Measurements from ENCODE around the gene CTBP1. TPM values are rescaled to one million over a fixed set of nuclear protein-coding genes. Genes with fewer than 3 reads are reported as not detected.

The CTBP1 gene
- total RNA-seq, 1 donor from 2014 or later = 362 TPM

DNA sequence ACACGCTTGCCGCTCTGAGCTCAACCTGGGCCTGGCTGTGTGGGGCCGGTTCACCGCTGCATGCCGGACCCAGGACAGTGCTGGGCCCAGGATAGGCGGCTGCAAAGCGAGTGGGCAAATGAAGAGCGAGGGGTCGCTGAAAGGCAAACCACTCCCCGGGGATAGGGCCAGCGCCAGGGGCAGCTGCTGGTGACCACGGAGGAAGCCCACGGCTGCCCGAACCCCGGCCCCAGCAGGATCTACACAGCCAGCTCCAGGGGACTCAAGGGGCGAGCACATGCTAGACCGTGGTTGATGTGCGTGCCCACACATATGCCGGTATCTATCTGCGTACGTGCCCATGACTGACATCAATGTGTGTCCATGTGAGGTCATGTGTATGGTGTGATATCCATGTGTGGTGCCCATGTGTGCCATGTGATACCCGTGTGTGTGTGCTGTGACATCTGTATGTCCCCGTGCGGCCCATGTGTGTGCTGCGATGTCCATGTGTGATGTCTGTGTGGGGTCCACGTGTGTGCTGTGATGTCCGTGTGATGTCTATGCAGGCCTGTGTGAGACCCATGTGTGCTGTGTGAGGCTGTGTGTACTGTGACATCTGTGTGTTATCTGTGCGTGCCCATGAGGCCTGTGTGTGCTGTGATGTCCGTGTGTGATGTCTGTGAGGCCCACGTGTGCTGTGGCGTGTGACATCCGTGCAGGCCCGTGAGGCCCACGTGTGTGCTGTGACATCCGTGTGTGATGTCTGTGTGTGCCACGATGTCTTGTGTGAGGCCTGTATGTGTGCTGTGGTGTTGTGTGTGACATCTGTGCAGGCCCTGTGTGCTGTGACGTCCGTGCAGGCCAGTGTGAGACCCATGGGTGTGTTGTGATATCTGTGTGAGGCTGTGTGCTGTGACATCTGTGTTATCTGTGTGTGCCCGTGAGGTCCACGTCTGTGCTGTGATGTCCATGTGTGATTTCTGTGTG lies 24.8 kb downstream of the CTBP1 start:
- no peak for DNase-seq (ENCODE audit: low read depth)

DNA sequence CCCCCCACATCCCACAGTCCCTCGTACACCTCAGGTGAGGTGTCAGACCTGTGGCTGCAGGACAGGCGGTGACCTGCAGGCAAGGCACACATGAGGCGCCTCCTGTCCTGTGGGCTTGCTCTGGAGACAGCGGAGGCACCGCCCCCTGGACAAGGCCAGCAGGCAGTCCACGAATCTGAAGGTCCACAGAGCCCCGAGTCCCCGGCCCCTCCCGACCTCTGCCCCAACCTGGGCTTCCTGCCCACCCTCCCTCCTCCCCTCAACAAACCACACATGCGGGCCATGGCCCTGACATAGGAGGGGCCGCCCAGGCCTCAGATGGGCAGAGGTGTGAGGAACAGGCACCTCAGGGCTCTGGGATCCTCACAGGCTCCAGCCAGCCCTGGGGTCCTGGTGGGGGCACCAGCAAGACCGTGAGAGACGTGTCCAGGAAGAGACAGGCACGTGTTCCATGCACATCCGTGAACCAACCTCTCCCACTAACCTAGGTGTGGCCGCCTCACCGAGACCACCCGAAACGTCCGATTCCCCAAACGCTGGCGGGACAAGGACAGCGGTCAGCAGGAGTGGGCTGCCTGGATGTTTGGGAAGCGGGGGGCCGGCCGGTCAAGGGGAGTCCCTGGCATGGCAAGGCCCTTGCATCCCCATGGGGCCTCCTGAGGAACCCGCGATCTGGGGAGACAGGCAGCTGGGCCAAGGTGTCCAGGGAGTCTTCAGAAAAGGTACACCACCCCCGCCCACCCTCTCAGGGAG lies 25.8 kb downstream of the CTBP1 start:
- no peak for DNase-seq (ENCODE audit: low read depth)

DNA sequence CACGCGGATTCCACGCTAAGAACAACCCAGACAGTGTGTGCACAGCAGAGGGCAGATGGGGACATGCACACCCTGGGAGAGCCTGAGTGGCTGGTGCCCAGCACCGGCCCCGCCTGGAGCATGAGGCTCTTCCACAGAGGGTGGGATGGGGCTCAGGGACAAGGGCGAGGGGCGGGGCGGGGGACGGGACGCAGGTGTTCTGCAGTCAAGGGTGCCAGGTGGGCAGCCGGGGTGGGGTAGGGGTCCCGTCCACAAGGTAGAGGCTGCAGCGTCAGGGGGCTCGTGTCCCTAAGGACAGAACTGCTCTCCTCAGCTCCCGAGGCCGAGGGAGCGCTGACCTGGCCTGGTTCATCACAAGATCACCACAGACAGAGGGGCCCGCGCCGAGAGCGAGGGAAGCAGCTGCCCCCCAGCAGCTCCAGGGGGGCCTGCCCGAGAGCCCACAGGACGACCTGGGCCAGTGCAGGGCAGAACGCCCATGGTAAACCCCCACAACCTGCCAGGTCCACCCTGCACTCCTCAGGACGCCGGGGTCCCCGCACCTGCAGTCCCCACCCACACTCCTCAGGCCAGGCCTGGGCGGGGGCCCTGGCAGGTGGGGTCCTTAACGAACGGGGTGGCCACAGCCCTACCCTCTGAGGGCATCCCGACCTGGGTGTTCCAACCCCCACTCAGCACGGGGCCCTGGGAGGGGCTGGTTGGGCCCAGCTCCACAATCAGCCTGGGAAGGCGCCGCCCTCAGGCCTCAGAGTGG lies 26.7 kb downstream of the CTBP1 start:
- no peak for DNase-seq (ENCODE audit: low read depth)

DNA sequence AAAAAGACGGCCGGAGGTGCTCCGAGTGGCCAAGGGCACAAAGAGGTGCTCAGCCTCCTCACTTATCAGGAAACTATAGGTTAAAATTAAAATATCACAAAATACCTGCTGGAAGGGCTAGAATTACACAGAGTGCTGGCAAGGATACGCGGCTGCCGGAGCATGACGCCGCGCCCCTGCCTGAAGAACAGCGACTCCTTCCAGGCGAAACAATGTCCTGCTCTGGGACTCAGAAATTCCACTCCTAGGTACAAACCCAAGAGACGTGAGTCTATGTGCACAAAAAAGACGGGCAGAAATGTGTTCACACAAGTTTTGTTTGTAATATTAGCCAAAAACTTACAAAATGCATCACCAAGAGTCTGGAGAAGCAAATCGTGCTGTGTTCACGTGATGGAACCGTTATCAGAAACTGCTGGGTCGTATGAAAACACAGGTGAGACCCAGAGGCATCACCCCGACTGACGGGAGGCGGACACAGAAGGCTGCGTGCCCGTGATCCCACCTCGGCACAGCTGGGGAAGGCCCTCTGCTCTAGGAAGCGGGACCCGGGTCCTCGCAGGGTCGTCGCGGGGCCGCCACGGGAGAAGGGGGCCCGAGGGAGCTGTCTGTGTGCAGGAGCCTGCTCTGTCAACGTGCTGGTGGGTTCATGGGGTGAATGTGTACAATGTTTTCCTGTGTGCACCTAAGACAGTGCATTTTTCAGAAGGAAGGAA lies 27.6 kb downstream of the CTBP1 start:
- no peak for DNase-seq (ENCODE audit: low read depth)

DNA sequence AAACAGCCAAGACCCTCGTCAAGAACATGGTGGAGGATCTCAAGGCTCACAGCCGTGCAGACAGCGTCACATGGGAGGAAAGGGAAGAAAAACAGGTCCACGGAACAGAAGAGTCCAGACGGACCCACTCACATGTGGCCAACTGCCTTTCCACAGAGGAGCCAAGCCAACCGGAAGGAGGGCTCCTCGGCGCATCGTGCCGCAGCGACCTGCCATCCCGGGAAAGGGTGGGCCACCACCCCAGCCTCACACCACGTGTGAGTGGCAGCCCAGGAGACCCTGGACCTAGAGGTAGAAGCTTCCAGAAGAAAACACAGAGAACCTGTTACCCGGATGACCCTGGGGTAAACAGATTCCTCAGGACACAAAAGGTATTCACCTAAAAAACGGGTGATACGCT lies 28.4 kb downstream of the CTBP1 start:
- DNase-seq (ENCODE audit: low read depth) = no peak

DNA sequence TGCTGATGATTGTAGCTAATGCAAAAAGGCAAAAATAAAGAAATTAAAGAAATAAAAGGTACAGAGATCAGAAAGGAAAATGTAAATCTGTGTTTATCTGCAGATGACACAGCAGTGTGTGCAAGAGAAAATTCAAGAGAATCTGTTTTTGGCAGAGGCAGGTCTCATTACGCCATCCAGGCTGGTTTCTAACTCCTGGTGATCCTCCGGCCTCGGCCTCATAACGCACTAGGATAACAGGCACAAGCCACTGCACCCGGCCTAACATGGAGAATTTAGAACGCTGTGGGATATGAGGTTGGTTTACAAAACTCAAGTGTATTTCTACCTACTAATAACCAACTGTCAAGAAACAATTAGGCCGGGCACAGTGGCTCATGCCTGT lies 29.4 kb downstream of the CTBP1 start:
- DNase-seq (ENCODE audit: low read depth) = no peak

DNA sequence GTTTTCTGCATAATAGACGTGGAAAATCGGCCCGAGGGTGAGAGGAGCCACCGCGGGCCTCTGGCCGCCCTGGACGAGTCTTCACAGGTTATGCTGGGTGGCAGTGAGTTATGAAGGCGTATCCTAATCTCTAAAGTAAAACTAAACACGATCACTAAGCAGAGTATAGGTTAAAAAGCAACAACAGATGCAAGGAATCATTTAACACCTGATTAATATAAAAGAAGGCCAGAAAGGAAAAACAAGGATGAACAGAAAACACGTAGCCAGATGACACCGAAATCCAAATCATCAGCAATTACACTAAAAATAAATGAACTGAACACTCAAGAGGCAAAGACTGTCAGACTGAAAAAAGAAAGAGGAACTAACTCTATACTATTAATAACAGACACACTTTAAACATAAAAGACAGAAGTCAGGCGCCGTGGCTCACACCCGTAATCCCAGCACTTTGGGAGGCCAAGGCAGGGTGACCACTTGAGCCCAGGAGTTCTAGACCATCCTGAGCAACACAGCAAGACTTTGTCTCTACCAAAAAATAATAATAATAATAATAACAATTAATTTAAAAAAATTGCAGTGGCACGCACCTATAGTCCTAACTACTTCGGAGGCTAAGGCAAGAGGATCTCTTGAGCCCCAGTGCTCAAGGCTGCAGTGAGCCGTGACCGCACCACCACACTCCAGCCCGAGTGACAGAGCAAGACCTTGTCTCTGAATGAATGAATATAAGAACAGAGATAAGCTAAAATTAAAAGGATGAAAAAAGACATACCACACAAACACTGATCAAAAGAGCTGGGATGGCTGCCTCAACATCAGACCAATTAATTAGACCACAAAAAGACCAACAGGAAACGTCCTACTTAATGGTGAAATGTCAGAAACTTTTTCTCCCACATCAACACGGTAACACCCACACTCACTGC lies 30.0 kb downstream of the CTBP1 start:
- no peak for DNase-seq (ENCODE audit: low read depth)

DNA sequence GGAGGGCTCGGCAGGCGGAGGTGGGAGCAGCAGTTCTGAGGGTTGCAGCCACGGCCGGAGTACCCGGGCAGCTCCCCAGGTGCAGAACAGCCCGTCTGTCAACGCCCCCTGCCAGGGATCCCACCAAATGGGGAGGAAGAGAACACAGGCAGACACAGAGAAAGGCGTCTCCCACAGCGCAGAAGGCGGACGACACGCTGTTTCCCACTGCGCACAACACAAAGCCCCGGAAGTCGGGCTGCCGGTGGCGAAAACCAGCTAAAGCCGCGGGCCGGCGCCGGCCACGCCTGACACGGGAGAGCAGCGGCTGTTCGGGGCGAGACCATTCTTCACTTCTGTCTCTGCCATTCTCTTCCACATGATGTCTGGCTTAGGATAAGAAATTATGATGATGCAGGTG lies 31.6 kb downstream of the CTBP1 start:
- no peak for DNase-seq (ENCODE audit: low read depth)

DNA sequence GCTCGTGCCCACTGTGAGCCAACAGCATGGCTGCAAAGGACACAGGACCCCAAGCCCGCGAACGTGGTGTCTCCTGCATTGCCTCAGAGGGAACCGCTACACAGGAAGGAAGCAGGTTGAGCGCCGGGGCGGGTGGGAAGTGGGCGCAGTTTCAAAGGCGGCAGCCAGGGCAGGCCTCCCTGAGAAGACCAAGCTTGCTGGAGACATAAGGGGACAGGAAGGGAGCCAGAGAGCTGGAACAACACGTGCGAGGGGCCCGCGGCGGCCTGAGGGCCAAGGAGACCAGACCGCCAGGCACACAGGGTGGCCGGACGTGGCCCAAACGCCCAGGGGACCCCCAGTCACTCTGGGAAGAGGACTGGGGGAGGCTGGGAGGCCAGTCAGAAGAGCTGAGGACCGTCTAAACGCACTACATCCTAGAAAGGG lies 32.0 kb downstream of the CTBP1 start:
- no peak for DNase-seq (ENCODE audit: low read depth)

DNA sequence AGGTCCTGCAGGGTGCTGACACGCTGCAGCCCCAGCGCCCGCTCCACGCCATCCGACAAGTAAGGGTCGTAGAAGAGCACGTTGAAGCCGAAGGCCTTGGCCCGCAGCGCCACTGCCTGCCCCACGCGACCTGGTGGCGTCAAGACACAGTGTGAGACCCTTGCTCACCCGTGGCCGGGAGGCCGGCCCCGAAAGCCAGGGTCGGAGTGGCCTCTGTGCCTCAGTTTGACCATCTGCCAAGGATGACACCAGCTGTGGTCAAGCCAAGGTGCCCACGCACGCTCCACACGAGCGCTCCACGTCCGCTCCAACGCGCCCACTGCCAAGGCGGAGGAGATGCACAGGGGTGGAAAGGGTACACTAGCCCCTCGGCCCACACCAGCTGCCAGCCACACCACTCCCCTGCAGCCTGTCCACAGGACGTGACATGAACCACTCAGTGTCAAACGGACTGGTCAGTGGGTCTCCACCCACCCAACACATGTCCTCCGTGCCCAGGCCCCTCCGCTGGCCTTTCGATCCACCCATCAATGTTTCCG lies 32.8 kb downstream of the CTBP1 start:
- DNase-seq (ENCODE audit: low read depth) = no peak

DNA sequence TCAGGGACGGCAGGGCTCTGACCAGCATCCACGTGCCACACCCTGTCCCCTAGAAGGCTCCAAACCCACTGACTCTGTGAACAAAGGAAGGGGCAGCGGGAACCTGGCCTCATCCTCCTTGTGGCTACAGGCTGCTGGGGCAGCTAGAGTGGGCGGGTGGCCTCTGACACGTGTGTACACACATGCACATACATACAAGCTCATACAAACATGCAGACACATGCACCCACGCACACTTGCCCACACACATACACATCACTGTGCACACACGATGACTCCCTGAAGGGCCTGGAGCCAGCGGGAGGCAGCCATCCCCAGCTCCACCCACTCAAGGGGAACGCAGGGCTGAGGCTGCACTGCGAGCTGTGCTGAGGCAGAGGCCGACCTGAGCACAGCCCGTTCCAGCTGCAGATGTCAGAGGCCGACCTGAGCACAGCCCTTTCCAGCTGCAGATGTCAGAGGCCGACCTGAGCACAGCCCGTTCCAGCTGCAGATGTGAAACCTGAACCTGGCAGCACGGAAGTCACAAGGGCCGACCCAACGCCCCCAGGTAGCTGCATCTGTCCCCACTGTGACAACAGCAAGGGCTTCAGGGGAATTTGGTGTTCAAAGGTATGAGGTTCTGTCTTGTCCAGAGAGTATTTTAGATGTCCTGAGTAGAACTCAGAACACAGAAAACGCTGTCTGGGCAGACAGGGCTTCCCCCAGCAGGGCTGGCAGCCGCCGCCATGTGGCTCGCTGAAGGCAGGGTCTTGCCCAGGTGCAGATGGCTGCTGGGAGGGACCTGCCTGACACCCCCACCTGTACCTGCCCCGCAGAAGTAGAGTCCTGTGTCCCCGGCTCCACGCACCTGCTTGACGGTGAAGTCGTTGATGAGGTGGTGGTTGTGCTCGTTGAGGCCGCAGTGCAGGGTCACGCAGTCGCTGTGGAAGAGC lies 33.5 kb downstream of the CTBP1 start:
- no peak for DNase-seq (ENCODE audit: low read depth)

DNA sequence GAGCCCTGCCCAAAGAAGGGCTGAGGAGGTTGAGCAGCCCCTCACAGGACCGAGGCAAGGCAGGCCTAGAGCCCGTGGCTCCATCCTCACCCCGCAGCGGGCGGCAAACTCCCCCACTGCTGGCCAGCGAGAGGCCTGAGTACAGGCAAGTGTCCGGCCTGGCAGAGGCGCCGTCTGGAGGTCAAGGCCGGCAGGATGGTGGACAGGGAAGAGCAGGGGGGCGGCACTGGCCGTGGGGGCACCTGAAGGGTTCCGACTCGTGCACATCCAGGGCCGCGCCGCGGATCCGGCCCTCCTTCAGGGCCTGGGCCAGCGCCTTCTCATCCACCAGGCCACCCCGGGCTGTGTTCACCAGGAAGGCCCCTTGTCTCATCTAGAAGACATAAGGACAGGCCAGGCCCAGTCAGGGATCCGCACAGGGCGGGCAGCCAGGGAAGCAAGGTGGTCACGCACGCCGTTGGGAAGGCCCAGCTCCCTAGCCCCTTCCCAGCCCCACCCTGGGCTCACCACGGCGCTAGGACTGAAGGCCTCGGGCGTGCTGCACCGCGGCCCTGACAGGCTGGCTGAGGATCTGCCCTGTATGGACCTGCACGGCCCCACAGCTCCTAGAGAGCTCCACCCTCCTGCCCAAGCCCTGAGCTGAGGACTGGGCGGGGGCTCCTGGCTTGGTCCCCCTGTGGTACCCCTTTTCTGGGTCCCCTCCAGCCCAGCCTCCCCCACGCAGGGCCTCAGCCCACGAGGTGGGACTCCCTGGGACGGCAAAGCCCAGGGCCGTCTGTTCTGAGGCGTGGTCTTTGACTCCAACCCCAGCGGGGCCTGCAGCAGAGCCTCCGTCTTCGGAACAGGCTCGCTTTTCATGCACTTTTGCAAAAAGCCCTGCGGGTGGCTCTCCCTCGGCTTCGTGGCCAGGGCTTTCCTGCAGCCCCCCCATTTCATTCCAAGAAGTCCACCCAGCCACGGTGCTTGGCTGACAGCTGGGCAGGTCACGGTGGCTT lies 34.5 kb downstream of the CTBP1 start:
- no peak for DNase-seq (ENCODE audit: low read depth)

DNA sequence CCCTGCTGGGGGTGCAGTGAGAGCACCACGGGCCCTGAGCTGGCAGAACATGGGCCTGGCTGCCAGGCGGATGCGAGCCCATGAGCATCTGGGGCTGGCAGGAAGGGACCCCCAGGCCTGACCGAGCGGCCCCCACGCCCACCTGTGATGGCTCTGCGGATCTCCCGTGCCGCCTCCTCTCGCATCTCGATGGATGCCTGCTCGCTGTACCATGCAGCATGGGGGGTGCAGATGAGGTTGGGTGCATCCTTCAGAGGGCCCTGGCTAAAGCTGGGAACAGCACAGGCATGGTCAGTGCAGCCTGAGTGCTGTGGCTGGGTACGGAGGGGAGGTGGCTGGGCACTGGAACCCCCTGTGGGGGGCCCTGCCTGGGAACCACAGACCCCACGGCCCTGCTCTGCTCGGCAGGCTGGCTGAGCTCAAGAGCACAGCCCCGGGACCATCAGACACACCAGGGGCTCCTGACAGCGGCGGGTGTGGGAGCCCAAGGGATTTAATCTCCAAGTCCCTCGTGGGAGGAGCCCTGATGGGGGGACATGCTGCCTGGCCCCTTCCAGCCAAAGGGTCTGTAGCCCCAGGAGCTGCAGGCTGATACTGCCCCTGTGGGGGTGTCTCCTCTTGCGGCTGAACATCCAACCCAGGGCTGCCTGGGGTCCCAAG lies 35.5 kb downstream of the CTBP1 start:
- DNase-seq (ENCODE audit: low read depth) = no peak

DNA sequence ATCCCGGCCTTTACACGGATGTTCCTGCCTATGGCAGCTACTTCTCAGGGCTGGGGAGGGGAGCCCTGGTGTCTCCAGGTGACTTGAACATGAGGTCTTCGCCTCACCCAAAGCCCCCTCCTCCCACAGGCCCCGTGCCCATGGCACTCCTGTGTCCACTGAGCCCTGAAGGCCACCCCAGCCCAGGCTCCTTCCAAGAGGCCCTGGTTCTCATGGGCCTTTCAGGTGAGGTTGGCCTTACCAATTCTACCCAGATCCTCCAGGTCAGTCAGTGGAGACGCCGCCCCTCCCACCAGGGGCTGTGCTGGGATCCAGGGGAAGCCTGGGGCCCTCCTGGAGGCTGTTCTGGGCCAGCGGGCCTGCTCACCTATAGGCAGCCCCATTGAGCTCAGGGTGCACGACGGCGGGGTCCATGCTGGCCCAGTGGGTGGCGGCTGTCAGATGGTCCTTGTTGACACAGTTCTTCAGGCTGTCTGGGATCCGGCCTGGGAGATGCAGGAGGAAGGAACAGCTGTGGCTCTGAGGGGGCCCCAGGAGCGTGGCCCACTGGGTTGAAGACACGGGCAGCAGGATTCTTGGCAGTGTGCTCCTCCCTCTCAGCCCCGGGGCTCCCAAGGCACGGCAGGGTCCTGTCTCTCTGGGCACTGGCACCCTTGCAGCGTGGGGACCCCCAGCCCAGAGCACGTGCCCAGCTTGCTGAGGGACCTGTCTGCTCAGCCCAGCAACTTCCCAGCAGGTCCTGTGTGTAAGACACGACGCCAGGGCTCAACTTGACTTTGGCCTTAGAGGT lies 36.2 kb downstream of the CTBP1 start:
- no peak for DNase-seq (ENCODE audit: low read depth)

DNA sequence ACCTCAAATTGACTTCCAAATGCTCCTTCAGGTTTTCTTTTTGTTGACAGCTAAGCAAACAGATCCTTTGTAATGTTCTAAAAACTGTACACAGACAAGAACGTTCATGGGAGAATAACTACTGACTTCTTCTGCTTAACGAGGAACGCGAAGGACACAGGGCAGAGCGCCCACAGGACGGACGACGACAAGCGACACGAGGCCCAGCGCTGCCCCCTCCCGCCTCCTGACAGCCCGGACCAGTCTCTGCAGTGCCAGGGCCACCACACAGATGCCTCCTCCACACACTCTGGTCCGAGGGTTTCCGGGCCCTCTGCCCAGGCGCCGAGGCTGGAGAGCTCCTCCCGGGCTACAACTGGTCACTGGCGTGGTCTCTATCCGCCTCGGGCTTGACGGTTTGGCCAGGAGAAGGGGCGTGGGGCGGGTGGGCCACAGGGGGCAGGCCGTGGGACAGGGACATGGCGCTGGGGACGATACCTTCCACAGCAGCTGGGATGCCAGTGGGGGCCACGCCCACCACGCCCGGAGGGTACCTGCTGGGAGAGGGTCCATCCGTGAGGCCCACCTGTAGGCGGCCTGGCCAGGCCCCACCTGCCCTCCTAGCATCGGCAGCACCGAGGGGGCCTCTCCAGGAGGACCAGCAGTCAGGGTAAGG lies 36.9 kb downstream of the CTBP1 start:
- no peak for DNase-seq (ENCODE audit: low read depth)

DNA sequence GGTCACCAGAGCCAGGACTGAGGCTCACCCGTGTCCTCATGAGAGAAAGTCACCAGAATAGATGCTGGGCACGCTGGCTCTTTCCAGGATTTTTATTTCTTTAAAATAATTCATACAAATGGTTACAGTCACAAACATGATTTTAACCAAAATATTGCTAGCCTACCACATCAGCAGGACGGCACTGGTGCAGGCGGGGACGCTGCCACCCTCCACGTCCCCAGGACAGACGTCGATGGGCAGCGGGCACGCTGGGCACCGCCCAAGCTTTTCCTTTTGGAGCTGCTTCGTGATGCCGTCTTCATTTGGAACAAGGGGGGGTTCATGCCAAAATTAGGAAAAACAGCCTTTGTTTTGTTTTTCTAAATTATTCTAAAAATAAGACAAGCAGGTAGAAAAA lies 37.6 kb downstream of the CTBP1 start:
- no peak for DNase-seq (ENCODE audit: low read depth)

Measured in renal cortical epithelial cell (primary cell).